ENCODE results near the gene HOXB5.

Gene HOXB5

GRCh38 chr17:48558831-48559121 lies 34.8 kb downstream of the HOXB5 start:
- TF ChIP-seq, protein P1, sequence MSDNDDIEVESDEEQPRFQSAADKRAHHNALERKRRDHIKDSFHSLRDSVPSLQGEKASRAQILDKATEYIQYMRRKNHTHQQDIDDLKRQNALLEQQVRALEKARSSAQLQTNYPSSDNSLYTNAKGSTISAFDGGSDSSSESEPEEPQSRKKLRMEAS (IDR thresholded peaks at IDR 0.05; ENCODE audit: low read depth, low read length): no peak
- TF ChIP-seq CTCF (IDR thresholded peaks at IDR 0.05; ENCODE audit: low read depth, low read length) (no peak), POLR2A (IDR thresholded peaks at IDR 0.05; ENCODE audit: extremely low read depth, insufficient read length) (no peak), MYC (IDR thresholded peaks at IDR 0.05; ENCODE audit: low read depth, low read length) (no peak)
- no peak overlapping the region for H3K4me3 ChIP-seq (ENCODE audit: low read depth, low read length)
- no peak for DNase-seq (ENCODE audit: low read depth)

DNA sequence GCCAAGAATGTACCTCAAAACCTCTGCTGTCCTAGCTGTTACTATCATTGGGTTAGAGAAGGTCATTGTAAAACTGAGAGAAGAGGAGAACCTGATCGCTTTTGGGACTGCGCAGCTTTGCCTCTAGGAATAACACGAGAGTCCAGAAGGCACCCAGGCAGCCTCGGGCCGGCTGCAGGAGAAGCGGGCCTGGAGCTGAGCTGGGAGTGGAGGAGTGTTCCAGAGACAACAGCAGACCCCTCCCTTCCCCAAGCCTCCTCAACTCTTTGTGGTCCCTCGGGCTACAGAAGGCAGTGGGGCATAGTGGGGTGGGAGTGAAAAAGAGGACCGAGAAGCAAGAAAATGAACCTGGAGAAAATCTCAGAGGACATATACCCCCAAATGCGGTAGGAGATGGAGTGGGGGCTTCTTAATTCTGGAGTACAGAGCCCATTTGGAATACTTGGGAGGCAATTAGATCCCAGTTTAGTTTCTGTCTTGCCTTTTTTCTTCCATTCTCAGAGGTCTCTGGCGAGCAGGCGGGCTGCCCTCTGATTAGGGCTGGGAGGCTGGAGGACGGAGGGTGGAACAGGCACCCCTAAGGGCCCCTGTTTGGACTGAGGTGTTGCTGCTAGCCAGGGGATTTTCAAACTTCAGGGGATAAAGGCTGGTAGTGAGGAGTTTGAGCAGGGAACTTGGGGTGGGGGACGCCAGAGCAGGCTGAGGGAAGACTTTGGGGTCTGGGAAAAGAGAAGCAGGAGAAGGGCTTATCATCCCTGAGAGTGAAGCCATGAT lies 35.3 kb downstream of the HOXB5 start:
- TF ChIP-seq, protein P1 (IDR thresholded peaks at IDR 0.05; ENCODE audit: low read depth, low read length): no peak
- TF ChIP-seq POLR2A (IDR thresholded peaks at IDR 0.05; ENCODE audit: extremely low read depth, insufficient read length) (no peak), CTCF (IDR thresholded peaks at IDR 0.05; ENCODE audit: low read depth, low read length) (no peak), MYC (IDR thresholded peaks at IDR 0.05; ENCODE audit: low read depth, low read length) (no peak)
- DNase-seq (ENCODE audit: low read depth): no peak
- H3K4me3 ChIP-seq (ENCODE audit: low read depth, low read length): no peak overlapping the region

GRCh38 chr17:48556576-48557401 lies 36.8 kb downstream of the HOXB5 start:
- no peak for DNase-seq (ENCODE audit: low read depth)
- no peak overlapping the region for H3K4me3 ChIP-seq (ENCODE audit: low read depth, low read length)
- no peak for TF ChIP-seq POLR2A (IDR thresholded peaks at IDR 0.05; ENCODE audit: extremely low read depth, insufficient read length)
- TF ChIP-seq MYC (IDR thresholded peaks at IDR 0.05; ENCODE audit: low read depth, low read length): no peak
- no peak for TF ChIP-seq CTCF (IDR thresholded peaks at IDR 0.05; ENCODE audit: low read depth, low read length)
- TF ChIP-seq, protein P1 (IDR thresholded peaks at IDR 0.05; ENCODE audit: low read depth, low read length): no peak

DNA sequence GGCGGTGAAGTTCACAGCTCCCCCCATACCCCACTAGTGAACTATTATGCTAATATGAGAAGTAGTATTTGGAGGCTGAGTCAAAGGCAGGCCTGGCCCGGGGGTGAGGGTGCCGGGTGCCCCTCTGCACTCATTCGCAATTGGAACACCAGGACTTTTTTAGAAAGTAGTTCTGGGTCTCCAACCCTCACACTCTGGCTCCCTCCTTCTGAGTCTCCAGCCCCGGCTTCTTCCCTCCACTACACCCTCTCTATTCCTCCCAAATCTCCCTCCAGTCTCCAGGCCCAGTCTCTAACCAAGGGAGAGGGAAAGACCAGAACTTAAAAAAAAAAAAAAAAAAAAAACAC lies 37.4 kb downstream of the HOXB5 start:
- TF ChIP-seq, protein P1 (IDR thresholded peaks at IDR 0.05; ENCODE audit: low read depth, low read length): no peak
- no peak for DNase-seq (ENCODE audit: low read depth)
- H3K4me3 ChIP-seq (ENCODE audit: low read depth, low read length): no peak overlapping the region

DNA sequence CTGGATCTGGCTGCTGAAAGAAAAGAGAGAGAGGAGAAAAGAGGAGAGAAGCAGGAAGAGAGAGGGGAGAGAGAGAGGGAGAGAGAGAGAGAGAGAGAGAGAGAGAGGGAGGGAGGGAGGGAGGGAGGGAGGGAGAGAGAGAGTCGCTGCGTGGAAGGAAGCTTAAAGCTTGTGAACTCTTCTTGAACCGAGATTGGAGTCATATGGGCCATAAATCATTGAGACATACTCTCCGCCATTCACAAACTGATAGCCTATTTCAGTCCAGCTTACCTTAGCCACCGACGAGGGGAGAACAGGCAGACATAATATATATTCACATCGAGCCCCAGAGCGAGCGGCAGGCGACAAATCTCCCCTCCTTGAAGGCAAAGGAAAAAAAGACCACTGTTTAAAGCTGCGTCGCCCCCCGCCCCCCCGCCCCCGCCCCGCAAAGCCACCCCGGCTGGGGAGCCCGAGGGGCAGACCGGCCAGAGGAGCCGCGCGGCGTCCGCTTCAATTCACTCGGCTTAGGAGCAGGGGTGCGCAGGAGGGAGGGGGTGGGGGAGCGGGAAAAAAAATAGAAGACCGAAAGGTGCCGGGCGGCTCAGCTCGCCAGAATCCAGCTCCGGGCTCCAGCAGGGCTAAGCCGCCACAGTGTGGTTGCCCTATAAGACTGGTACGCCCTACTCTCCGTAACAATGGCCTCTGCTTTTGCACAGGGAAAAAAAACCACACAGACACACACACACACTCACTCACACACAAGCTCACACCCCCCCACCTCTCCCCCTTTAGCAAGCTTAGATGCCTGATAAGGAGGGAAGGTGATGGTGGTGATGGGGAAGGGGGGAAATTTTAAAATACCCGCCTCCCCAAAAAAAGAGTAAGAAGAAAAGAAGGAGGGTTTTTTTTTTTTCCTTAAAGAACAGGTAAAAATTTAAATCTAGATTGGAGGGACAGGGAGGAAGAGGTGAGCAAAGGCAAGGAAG lies 38.0 kb downstream of the HOXB5 start:
- peak; percentile 8 for DNase-seq (ENCODE audit: low read depth)
- no peak for TF ChIP-seq CTCF (IDR thresholded peaks at IDR 0.05; ENCODE audit: low read depth, low read length)
- TF ChIP-seq MYC (IDR thresholded peaks at IDR 0.05; ENCODE audit: low read depth, low read length): no peak
- TF ChIP-seq POLR2A (IDR thresholded peaks at IDR 0.05; ENCODE audit: extremely low read depth, insufficient read length): no peak
- TF ChIP-seq, protein P1 (IDR thresholded peaks at IDR 0.05; ENCODE audit: low read depth, low read length): no peak

More for the DNA sequence above, 38.0 kb downstream of the HOXB5 start:
- H3K4me3 ChIP-seq (ENCODE audit: low read depth, low read length): no peak overlapping the region

Data from NB4 (cell line).